HCT116 (cell line): Measurements from ENCODE around the gene N4BP2. TPM values are rescaled to one million over a fixed set of nuclear protein-coding genes. Genes with fewer than 3 reads are reported as not detected.

ENCODE experiments used
- ATAC-seq: fragments of 200-7000 bp; cut with Tn5 transposase; 2 replicates; pipeline ENCODE4 v1.9.1; 2020; ENCODE audit warnings: mild to moderate bottlenecking, moderate library complexity
- BruUV-seq: library from RNA; stranded (reverse); fragments of 400-500 nt; replicated peaks from 2 replicates; lab custom pipeline; 2021; lab: Mats Ljungman, UMichigan
- CTCF ChIA-PET: fragments of 300-600 bp; sonication (Branson Sonifier 250); formaldehyde crosslinking; loops from one replicate; lab custom pipeline; 2021; ENCODE audit warnings: antibody characterized with exemption; lab: Charles Lee
- POLR2A ChIA-PET: fragments of 300-600, 350-600 bp; sonication (Branson Sonifier 250); formaldehyde crosslinking; loops from one replicate; lab custom pipeline; 2021; ENCODE audit warnings: antibody characterized with exemption; lab: Charles Lee
- RAD21 ChIA-PET, 2 experiments: fragments of 300-600 bp; sonication (Branson Sonifier 250); formaldehyde crosslinking; loops; one replicate each; lab custom pipeline; 2023; ENCODE audit warnings: low total read pairs in 2 of 2; ENCODE audit not compliant: uncharacterized antibody in 2 of 2, unreplicated experiment in 2 of 2, low non-redundant PET in 1 of 2; lab: Charles Lee
- DNase-seq: peaks from one replicate; pipeline ENCODE4 v3.0.0-alpha.2; 2010; ENCODE audit warnings: low read depth, low spot score
- H2AFZ ChIP-seq: fragments of 200-600 bp; shearing (Covaris generic), sonication (generic); 2 replicates; pipeline ENCODE4 v1.6.1; 2017; ENCODE audit warnings: low read depth, mixed run types, mixed read lengths, antibody characterized with exemption, low read length; ENCODE audit not compliant: poor library complexity, severe bottlenecking
- H3K27ac ChIP-seq: 2 replicates; pipeline ENCODE4 v1.5.1; 2012; ENCODE audit warnings: low read depth, low read length
- H3K27me3 ChIP-seq: fragments of 200-600 bp; sonication (generic); 2 replicates; pipeline ENCODE4 v1.6.1; 2016; ENCODE audit warnings: mixed run types, low read length, mixed read lengths; ENCODE audit not compliant: insufficient read depth
- H3K36me3 ChIP-seq, 2 experiments: fragments of 200-500 bp in 1 of 2; fragments of 200-600 bp in 1 of 2; sonication (Bioruptor generic) in 1 of 2; sonication (generic) in 1 of 2; 2 replicates each; pipeline versions ENCODE4 v1.5.1 to v1.6.1; 2014 to 2016; ENCODE audit warnings: low read length in 2 of 2, inconsistent platforms in 1 of 2, mixed read lengths in 1 of 2, mixed run types in 1 of 2; ENCODE audit not compliant: insufficient read depth in 2 of 2, control insufficient read depth in 1 of 2
- H3K4me1 ChIP-seq, 2 experiments: fragments of 200-600 bp in 1 of 2; sonication (generic) in 1 of 2; 2 replicates each; pipeline versions ENCODE4 v1.5.1 to v1.6.1; 2012 to 2017; ENCODE audit warnings: low read length in 2 of 2, inconsistent platforms in 1 of 2, mild to moderate bottlenecking in 1 of 2, mixed read lengths in 1 of 2, mixed run types in 1 of 2, moderate library complexity in 1 of 2; ENCODE audit not compliant: insufficient read depth in 2 of 2, control insufficient read depth in 1 of 2
- H3K4me2 ChIP-seq: fragments of 200-600 bp; sonication (generic); 2 replicates; pipeline ENCODE4 v1.6.1; 2017; ENCODE audit warnings: mixed run types, low read length, mixed read lengths
- H3K4me3 ChIP-seq, 2 experiments: fragments of 200-600 bp in 1 of 2; sonication (generic) in 1 of 2; replicated peaks in 1 of 2; 2 replicates each; pipeline ENCODE4 v1.5.1; 2011 to 2016; ENCODE audit warnings: low read length in 2 of 2, control low read depth in 1 of 2, low read depth in 1 of 2, mild to moderate bottlenecking in 1 of 2, mixed read lengths in 1 of 2, mixed run types in 1 of 2
- H3K79me2 ChIP-seq: fragments of 200-600 bp; sonication (generic); 2 replicates; pipeline ENCODE4 v1.6.1; 2017; ENCODE audit warnings: mild to moderate bottlenecking, mixed run types, low read length, moderate library complexity, mixed read lengths; ENCODE audit not compliant: insufficient read depth
- H3K9ac ChIP-seq: fragments of 200-600 bp; sonication (generic); 2 replicates; pipeline ENCODE4 v1.6.1; 2016; ENCODE audit warnings: low read length, mixed read lengths
- H3K9me2 ChIP-seq: fragments of 200-600 bp; sonication (generic), shearing (Covaris generic); 2 replicates; pipeline ENCODE4 v1.6.1; 2017; ENCODE audit warnings: mixed run types, mild to moderate bottlenecking, moderate library complexity; ENCODE audit not compliant: insufficient read depth
- H3K9me3 ChIP-seq, 2 experiments: fragments of 200-500 bp in 1 of 2; fragments of 200-600 bp in 1 of 2; sonication (Bioruptor generic) in 1 of 2; sonication (generic) in 1 of 2; 2 replicates each; pipeline ENCODE4 v1.6.1; 2014 to 2017; ENCODE audit warnings: low read length in 2 of 2, mixed read lengths in 2 of 2, inconsistent platforms in 1 of 2, low read depth in 1 of 2, mild to moderate bottlenecking in 1 of 2, mixed run types in 1 of 2, moderate library complexity in 1 of 2; ENCODE audit not compliant: control insufficient read depth in 1 of 2, insufficient read depth in 1 of 2
- H4K20me1 ChIP-seq: fragments of 200-600 bp; sonication (generic), shearing (Covaris generic); 2 replicates; pipeline ENCODE4 v1.6.1; 2017; ENCODE audit warnings: mixed run types, mild to moderate bottlenecking, moderate library complexity; ENCODE audit not compliant: insufficient read depth
- CBX3 ChIP-seq: IDR thresholded peaks from 2 replicates; pipeline ENCODE4 v1.6.1; 2012; ENCODE audit warnings: low read depth
- CTCF ChIP-seq, 3 experiments: fragments of 200-600 bp in 1 of 3; sonication (generic) in 1 of 3; IDR thresholded peaks in 2 of 3; conservative IDR thresholded peaks in 1 of 3; 2 replicates each; pipeline ENCODE4 v1.5.1; 2012 to 2017; ENCODE audit warnings: low read depth in 2 of 3, low read length in 2 of 3, antibody characterized with exemption in 1 of 3, borderline replicate concordance in 1 of 3, control low read depth in 1 of 3, mild to moderate bottlenecking in 1 of 3, mixed read lengths in 1 of 3, mixed run types in 1 of 3, moderate library complexity in 1 of 3; ENCODE audit not compliant: insufficient read depth in 1 of 3
- ELF1 ChIP-seq: IDR thresholded peaks from 2 replicates; pipeline ENCODE4 v1.6.1; 2012; ENCODE audit warnings: low read depth, borderline replicate concordance
- EZH2phosphoT487 ChIP-seq: fragments of 200-600 bp; IDR thresholded peaks from 2 replicates; pipeline ENCODE4 v1.6.1; 2018; ENCODE audit warnings: antibody characterized with exemption, borderline replicate concordance
- MAX ChIP-seq: IDR thresholded peaks from 2 replicates; pipeline ENCODE4 v1.6.1; 2012
- POLR2AphosphoS5 ChIP-seq: IDR thresholded peaks from 2 replicates; pipeline ENCODE4 v1.6.1; 2011; ENCODE audit warnings: mild to moderate bottlenecking, low read depth, low read length, moderate library complexity
- REST ChIP-seq: IDR thresholded peaks from 2 replicates; pipeline ENCODE4 v1.6.1; 2012; ENCODE audit warnings: low read depth
- SP1 ChIP-seq: IDR thresholded peaks from 2 replicates; pipeline ENCODE4 v1.6.1; 2012; ENCODE audit warnings: low read depth
- SRF ChIP-seq: IDR thresholded peaks from 2 replicates; pipeline ENCODE4 v1.6.1; 2012; ENCODE audit warnings: low read depth
- TCF7L2 ChIP-seq: IDR thresholded peaks from 2 replicates; pipeline ENCODE4 v1.7.0; 2011; ENCODE audit warnings: borderline replicate concordance, inconsistent platforms; ENCODE audit not compliant: insufficient read depth, insufficient read length; ENCODE audit errors: extremely low read depth
- ZNF274 ChIP-seq: fragments of 200-500 bp; sonication (Bioruptor generic); IDR thresholded peaks from 2 replicates; pipeline ENCODE4 v1.6.1; 2014; ENCODE audit warnings: mild to moderate bottlenecking, low read depth, low read length, inconsistent platforms
- intact Hi-C: fragments of 100-400 bp; cut with micrococcal nuclease; formaldehyde crosslinking; loops from 2 replicates; pipeline ENCODE4 v1.10.0; 2022
- total RNA-seq: library from RNA; stranded (reverse); gene quantifications from one replicate; pipeline ENCODE4 v1.2.1, GENCODE V29; 2021; ENCODE audit not compliant: unreplicated experiment

Gene N4BP2
- total RNA-seq, 1 experiment from 2014 or later: 7.0 TPM

- ChIA-PET CTCF (no interaction called here), RAD21 (no interaction called here), POLR2A (no interaction called here)
- Histone ChIP-seq H3K9ac (no peak overlapping the region), H3K36me3 (no peaks in the 10 kb centered on the region), H2AFZ (no peak overlapping the region), H3K4me1 (peaks cover 0 to 9% of the 10 kb centered on the region in 2 experiments; a peak in 1 of 4 replicates), H4K20me1 (no peaks in the 10 kb centered on the region), H3K9me2 (no peaks in the 10 kb centered on the region; the same call in 1 of the 2 replicates), H3K79me2 (no peaks in the 10 kb centered on the region), H3K9me3 (no peaks in the 10 kb centered on the region), H3K27me3 (no peaks in the 10 kb centered on the region), H3K4me2 (no peak overlapping the region), H3K4me3 (no peak overlapping the region), H3K27ac (no peak overlapping the region)
- no peak for DNase-seq
- intact Hi-C loops: no loop called here
- ATAC-seq: no peak
- no peak for TF ChIP-seq CTCF (IDR thresholded peaks at IDR 0.05 in 2 of 3, conservative IDR thresholded peaks at IDR 0.05 in 1 of 3; ENCODE audit: borderline replicate concordance in 1 of 3, insufficient read depth in 1 of 3, low read depth in 2 of 3, low read length in 2 of 3)
- no peak for TF ChIP-seq EZH2phosphoT487
- no peak for TF ChIP-seq MAX
- TF ChIP-seq SP1: no peak
- TF ChIP-seq SRF: no peak
- no peak for TF ChIP-seq ELF1
- no peak for TF ChIP-seq REST
- TF ChIP-seq TCF7L2: no peak
- TF ChIP-seq ZNF274: no peak
- TF ChIP-seq POLR2AphosphoS5: no peak
- TF ChIP-seq CBX3: no peak
- no TSS peak for BruUV-seq
These were observed 133.4 kb downstream of the N4BP2 start for GRCh38 chr4:40190019-40190418.
